Upper lobe of left lung (tissue), 4 donors: ENCODE results near the gene TRMT1.

ENCODE experiments used
- CTCF ChIP-seq, 6 experiments: fragments of 450-650 bp in 4 of 6; fragments of 200-600 bp in 2 of 6; sonication (generic) in 2 of 6; IDR thresholded peaks; one replicate each; pipeline ENCODE4 v1.5.1; 2016 to 2019; ENCODE audit warnings: antibody characterized with exemption in 6 of 6
- EP300 ChIP-seq, 4 donors: sonication (generic); formaldehyde crosslinking; IDR thresholded peaks; one replicate each; pipeline ENCODE4 v1.5.1; 2017; ENCODE audit warnings: antibody characterized with exemption in 4 of 4, control low read depth in 2 of 4
- POLR2A ChIP-seq, 4 donors: fragments of 450-650 bp; IDR thresholded peaks; one replicate each; pipeline ENCODE4 v1.5.1; 2016 to 2017; ENCODE audit warnings: antibody characterized with exemption in 4 of 4, mild to moderate bottlenecking in 2 of 4

DNA sequence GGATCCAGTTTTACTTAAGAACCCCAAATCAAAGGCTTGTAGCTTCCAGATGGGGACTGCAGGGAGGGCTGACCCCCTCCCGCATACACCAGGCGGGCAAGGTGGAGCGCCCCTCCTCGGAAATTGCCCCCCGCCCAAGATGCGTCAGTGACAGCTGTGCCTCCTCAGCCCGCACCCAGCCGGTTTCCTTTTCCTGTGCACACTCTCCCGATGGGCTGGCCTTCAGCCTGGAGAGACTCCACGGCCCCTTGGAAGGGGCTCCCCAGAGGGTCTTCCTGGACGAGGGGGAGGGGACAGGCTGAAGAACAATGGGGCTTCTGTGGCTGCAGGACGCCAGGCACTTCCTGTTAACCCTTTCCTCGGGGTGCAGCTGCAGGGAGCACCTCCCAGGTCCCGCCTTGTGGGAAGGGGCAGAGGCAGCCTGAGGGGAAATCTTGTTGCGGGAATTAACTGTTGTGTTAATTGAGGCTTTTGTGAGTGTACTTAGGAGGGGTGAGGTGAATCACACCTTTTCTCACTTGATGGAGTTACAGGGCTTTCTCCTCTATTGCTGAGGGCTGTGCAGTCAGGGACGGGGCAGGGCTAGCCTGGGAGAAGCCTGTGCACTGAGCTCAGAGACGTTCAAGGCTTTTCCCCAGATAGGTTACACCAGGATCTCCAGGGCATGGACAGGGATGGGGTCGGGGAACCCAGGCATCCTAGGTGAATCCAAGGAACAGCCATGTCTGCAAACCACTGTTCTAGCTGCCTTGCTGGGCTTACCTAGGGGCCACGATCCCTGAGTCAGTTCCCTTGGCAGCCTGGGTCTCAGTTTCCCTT lies 48.0 kb upstream of the TRMT1 start:
- no peak for TF ChIP-seq CTCF (IDR thresholded peaks at IDR 0.05)
- peak in 1 of 4 donors; percentile 8 for TF ChIP-seq POLR2A (IDR thresholded peaks at IDR 0.05)
- peak; percentile 31 to 93 (median 70) for TF ChIP-seq EP300 (IDR thresholded peaks at IDR 0.05)
